A549 (cell line): ENCODE data around the gene TBC1D16.

Experiments
- CTCF ChIP-seq: fragments of >200 bp; sonication (Bioruptor Twin); formaldehyde crosslinking; IDR thresholded peaks from 3 replicates; pipeline ENCODE4 v1.5.1; 2016
- JUN ChIP-seq, 2 experiments: fragments of >200 bp; sonication (Bioruptor Twin); formaldehyde crosslinking; IDR thresholded peaks; 2 replicates in 1 of 2; 3 replicates in 1 of 2; pipeline ENCODE4 v1.6.1; 2016 to 2017
- MYC ChIP-seq: IDR thresholded peaks from 2 replicates; pipeline ENCODE4 v1.6.1; 2012; ENCODE audit warnings: mild to moderate bottlenecking, inconsistent platforms, low read length, improper control_type of control experiment, borderline replicate concordance
- NPAS2 ChIP-seq: fragments of 250-450 bp; sonication (Bioruptor Pico); IDR thresholded peaks from 2 replicates; pipeline ENCODE4 v1.8.0; 2022; ENCODE audit warnings: mild to moderate bottlenecking, moderate library complexity, borderline replicate concordance
- REST ChIP-seq: fragments of 200-600 bp; sonication (generic); IDR thresholded peaks from 2 replicates; pipeline ENCODE4 v1.6.1; 2016; ENCODE audit warnings: antibody characterized with exemption, mild to moderate bottlenecking, moderate library complexity
- RFX5 ChIP-seq: fragments of 450-650 bp; IDR thresholded peaks from 2 replicates; pipeline ENCODE4 v1.7.1; 2014; ENCODE audit warnings: antibody characterized with exemption, mild to moderate bottlenecking, moderate library complexity
- USF2 ChIP-seq: fragments of 450-650 bp; IDR thresholded peaks from 2 replicates; pipeline ENCODE4 v1.6.1; 2014; ENCODE audit warnings: antibody characterized with exemption

- TF ChIP-seq CTCF = no peak
- TF ChIP-seq RFX5 = no peak
- TF ChIP-seq JUN (IDR thresholded peaks at IDR 0.05) = no peak
- TF ChIP-seq REST = no peak
- no peak for TF ChIP-seq USF2
- TF ChIP-seq MYC = no peak
- TF ChIP-seq NPAS2 (CRISPR knock-in tag) = no peak
Measured at GRCh38 chr17:80006811-80007752, 28.6 kb downstream of the TBC1D16 start.
